Uterus (tissue), 4 donors: ENCODE measurements around the gene MLX. TPM values are rescaled to one million over a fixed set of nuclear protein-coding genes. Genes with fewer than 3 reads are reported as not detected.

Experiments
- DNase-seq, 2 donors: peaks; one replicate each; pipeline ENCODE4 v3.0.0-alpha.2; 2019 to 2020
- H3K27ac ChIP-seq, 2 donors: fragments of 200-600 bp; sonication (generic); 1 replicate in 1 of 2; 2 replicates in 1 of 2; pipeline ENCODE4 v1.5.1; 2016 to 2018
- H3K27me3 ChIP-seq, 2 donors: fragments of 200-600 bp; sonication (generic); one replicate each; pipeline ENCODE4 v1.5.1; 2018 to 2019; ENCODE audit warnings: control low read depth in 1 of 2
- H3K36me3 ChIP-seq, 2 donors: fragments of 200-600 bp; sonication (generic); one replicate each; pipeline ENCODE4 v1.5.1; 2019; ENCODE audit warnings: control low read depth in 1 of 2
- H3K4me1 ChIP-seq, 2 donors: fragments of 200-600 bp; sonication (generic); one replicate each; pipeline ENCODE4 v1.5.1; 2018 to 2019; ENCODE audit warnings: control low read depth in 1 of 2
- H3K4me3 ChIP-seq, 2 donors: fragments of 200-600 bp; sonication (generic); 1 replicate in 1 of 2; 2 replicates in 1 of 2; pipeline ENCODE4 v1.5.1; 2018 to 2019; ENCODE audit warnings: mild to moderate bottlenecking in 1 of 2
- H3K9me3 ChIP-seq, 2 donors: fragments of 200-600 bp; sonication (generic); one replicate each; pipeline ENCODE4 v1.5.1; 2019; ENCODE audit warnings: control low read depth in 1 of 2
- CTCF ChIP-seq, 4 experiments: fragments of 200-600 bp in 2 of 4; fragments of 450-650 bp in 2 of 4; sonication (generic) in 2 of 4; IDR thresholded peaks; one replicate each; pipeline ENCODE4 v1.5.1; 2016 to 2019; ENCODE audit warnings: antibody characterized with exemption in 4 of 4, mild to moderate bottlenecking in 2 of 4, moderate library complexity in 1 of 4
- POLR2A ChIP-seq, 2 donors: fragments of 450-650 bp; IDR thresholded peaks; one replicate each; pipeline ENCODE4 v1.6.1; 2016; ENCODE audit warnings: antibody characterized with exemption in 2 of 2, mild to moderate bottlenecking in 1 of 2, moderate library complexity in 1 of 2
- intact Hi-C: fragments of 100-400 bp; cut with DNase I; formaldehyde crosslinking; loops from one replicate; pipeline ENCODE4 v1.15.1; 2023; ENCODE audit warnings: low total_unique reads
- total RNA-seq, 4 donors: library from RNA; depleted of rRNA in 3 of 4; stranded (reverse); fragments of >200 nt in 3 of 4; gene quantifications; one replicate each; pipeline versions ENCODE4 v1.1.0 to v1.2.4, GENCODE V29; 2014 to 2023
- donor health status: DM: yes; HTN: yes; CAD: no.

Gene MLX
- total RNA-seq, result 10 to 100 TPM in 3 of 4 donors, 1 to 10 TPM in 1; 6.9 to 50.0 (median 35.1) TPM

- Histone ChIP-seq H3K27me3 (no peaks in the 10 kb centered on the region), H3K27ac (peak within 1 kb of the TSS; percentile 86 to 91), H3K4me1 (peaks cover 11 to 18% of the 10 kb centered on the region in 2 donors), H3K36me3 (no peaks in the 10 kb centered on the region), H3K4me3 (peak within 1 kb of the TSS; percentile 82 to 84), H3K9me3 (no peaks in the 10 kb centered on the region)
- TF ChIP-seq POLR2A (IDR thresholded peaks at IDR 0.05) (peak; percentile 41 to 62), CTCF (IDR thresholded peaks at IDR 0.05) (no peak)
- peak; percentile 92 to 94 for DNase-seq
- intact Hi-C loops, result no loop called here
Measured at GRCh38 chr17:42566883-42567573, at the start of gene MLX. Gene MLX (plus strand): TSS chr17:42567100. CDS start chr17:42567125, 25 bp downstream.

- no peaks in the 10 kb centered on the region for H3K27me3 ChIP-seq
- peaks cover 54 to 58% of the 10 kb centered on the region in 2 donors for H3K4me1 ChIP-seq
- peak; percentile 93 to 95 for DNase-seq
- no peak overlapping the region for H3K4me3 ChIP-seq
- no peaks in the 10 kb centered on the region for H3K36me3 ChIP-seq
- TF ChIP-seq CTCF (IDR thresholded peaks at IDR 0.05) (peak; percentile 88 to 97 (median 94)), POLR2A (IDR thresholded peaks at IDR 0.05) (no peak)
- no peaks in the 10 kb centered on the region for H3K9me3 ChIP-seq
- H3K27ac ChIP-seq, result peak overlapping the region; percentile 95 to 99
- intact Hi-C loops, result no loop called here
Measured at GRCh38 chr17:42517516-42517915, 49.4 kb upstream of the MLX start.

- TF ChIP-seq POLR2A (IDR thresholded peaks at IDR 0.05) (peak; percentile 8 to 22), CTCF (IDR thresholded peaks at IDR 0.05) (peak in 1 of 4 experiments; percentile 19)
- H3K36me3 ChIP-seq, result no peaks in the 10 kb centered on the region
Measured at GRCh38 chr17:42518046-42518754, 48.7 kb upstream of the MLX start.

GRCh38 chr17:42518755-42519545, 48.0 kb upstream of the MLX start:
- Histone ChIP-seq H3K27me3 (no peaks in the 10 kb centered on the region), H3K27ac (peak overlapping the region; percentile 95 to 99), H3K36me3 (no peaks in the 10 kb centered on the region), H3K9me3 (no peaks in the 10 kb centered on the region), H3K4me1 (peaks cover 62 to 65% of the 10 kb centered on the region in 2 donors), H3K4me3 (no peak overlapping the region)
- no peak for TF ChIP-seq CTCF (IDR thresholded peaks at IDR 0.05)
- peak; percentile 67 to 75 for DNase-seq
- intact Hi-C loops, result no loop called here

More at GRCh38 chr17:42518046-42518754, 48.7 kb upstream of the MLX start:
- intact Hi-C loops, result no loop called here
- no peaks in the 10 kb centered on the region for H3K9me3 ChIP-seq
- peak overlapping the region; percentile 95 to 99 for H3K27ac ChIP-seq
- no peak overlapping the region for H3K4me3 ChIP-seq
- no peaks in the 10 kb centered on the region for H3K27me3 ChIP-seq
- H3K4me1 ChIP-seq, result peaks cover 61 to 65% of the 10 kb centered on the region in 2 donors
- DNase-seq, result peak; percentile 91 to 95
